Endothelial cell of umbilical vein (primary cell): Measurements from ENCODE around the gene NR2C2.

Experiments
- CTCF ChIP-seq, 2 donors: IDR thresholded peaks; 1 replicate in 1 of 2; 2 replicates in 1 of 2; pipeline ENCODE4 v1.5.1; 2011; ENCODE audit warnings: low read length in 2 of 2, mild to moderate bottlenecking in 2 of 2, moderate library complexity in 2 of 2, control low read depth in 1 of 2, inconsistent platforms in 1 of 2, low read depth in 1 of 2; ENCODE audit not compliant: insufficient read depth in 1 of 2; ENCODE audit errors: extremely low read depth in 1 of 2
- EZH2 ChIP-seq: IDR thresholded peaks from 2 replicates; pipeline ENCODE4 v1.6.1; 2012; ENCODE audit warnings: borderline replicate concordance, low read depth, mild to moderate bottlenecking, moderate library complexity, low read length, inconsistent platforms; ENCODE audit not compliant: severe bottlenecking
- FOS ChIP-seq: IDR thresholded peaks from 2 replicates; pipeline ENCODE4 v1.6.1; 2011; ENCODE audit warnings: mild to moderate bottlenecking, low read length, moderate library complexity, borderline replicate concordance; ENCODE audit not compliant: insufficient read depth
- GATA2 ChIP-seq: IDR thresholded peaks from 2 replicates; pipeline ENCODE4 v1.7.0; 2011; ENCODE audit warnings: low read depth, mild to moderate bottlenecking, moderate library complexity, mixed read lengths, low read length; ENCODE audit not compliant: insufficient read length, insufficient read depth
- JUN ChIP-seq: IDR thresholded peaks from 2 replicates; pipeline ENCODE4 v1.6.1; 2011; ENCODE audit warnings: borderline replicate concordance, low read depth; ENCODE audit not compliant: insufficient read length, insufficient read depth
- MAX ChIP-seq: IDR thresholded peaks from 2 replicates; pipeline ENCODE4 v1.6.1; 2011; ENCODE audit not compliant: insufficient read depth, insufficient read length
- MYC ChIP-seq: IDR thresholded peaks from one replicate; pipeline ENCODE4 v1.6.1; 2011; ENCODE audit warnings: mild to moderate bottlenecking, low read depth, low read length
- POLR2A ChIP-seq: IDR thresholded peaks from 2 replicates; pipeline ENCODE4 v1.6.1; 2012; ENCODE audit warnings: low read depth, mild to moderate bottlenecking, control low read depth, low read length
- POLR2AphosphoS5 ChIP-seq: IDR thresholded peaks from 2 replicates; pipeline ENCODE4 v1.6.1; 2012; ENCODE audit warnings: low read depth, mild to moderate bottlenecking, control low read depth, low read length, moderate library complexity; ENCODE audit not compliant: insufficient read depth

- TF ChIP-seq EZH2 (no peak), MAX (no peak), MYC (no peak), POLR2AphosphoS5 (no peak), POLR2A (no peak), CTCF (IDR thresholded peaks at IDR 0.05; ENCODE audit: extremely low read depth in 1 of 2, insufficient read depth in 1 of 2, low read depth in 1 of 2, low read length in 2 of 2) (no peak), GATA2 (no peak), JUN (no peak), FOS (no peak)
These were observed 85.7 kb downstream of the NR2C2 start for GRCh38 chr3:15033103-15033502.
